Measurements from ENCODE around the gene CLIC1.
"Not testable (repeated sequence)": the region's sequence is repeated elsewhere in the genome, so short reads cannot be mapped to it uniquely, and the experiment has no call there.

CLIC1 gene

GRCh38 chr6:31721351-31722020 is 14.8 kb downstream of the CLIC1 start, which contains the start of gene LY6G6C:
TSS of gene LY6G6C (minus strand) at chr6:31721746. CDS start at chr6:31721679, 67 bp downstream.
- no peak for DNase-seq

- no peak for DNase-seq
These were observed 16.0 kb downstream of the CLIC1 start for GRCh38 chr6:31720196-31720770.

GRCh38 chr6:31719001-31719400 is 17.3 kb downstream of the CLIC1 start:
- DNase-seq: no peak

DNA sequence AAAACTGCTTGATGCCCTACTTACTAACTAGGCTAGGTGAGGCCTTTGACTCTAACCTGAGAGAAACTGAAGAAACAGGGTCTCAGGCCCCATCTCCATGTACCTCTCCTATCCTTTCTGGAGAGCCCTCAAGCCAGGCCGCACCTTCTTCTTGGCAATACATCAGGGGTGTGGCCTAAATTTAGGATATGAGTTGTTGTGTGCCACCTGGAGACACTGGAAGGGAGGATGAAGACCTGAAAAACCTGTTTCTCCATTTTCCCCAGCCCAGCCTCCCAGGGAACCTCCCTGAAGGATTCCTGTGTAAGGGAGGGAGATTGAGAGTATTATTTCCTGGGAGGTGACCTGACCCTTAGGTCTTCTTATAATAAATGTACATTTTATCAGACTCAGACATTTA is 18.1 kb downstream of the CLIC1 start:
- DNase-seq: no peak

GRCh38 chr6:31717499-31718222 is 18.7 kb downstream of the CLIC1 start:
- no peak for DNase-seq

- DNase-seq: no peak
These were observed 21.0 kb downstream of the CLIC1 start, which contains the start of gene LY6G6D for GRCh38 chr6:31715022-31715958. TSS of gene LY6G6D (plus strand) at chr6:31715348. CDS start at chr6:31715356, 8 bp downstream.

- DNase-seq: no peak
These were observed 22.2 kb downstream of the CLIC1 start for GRCh38 chr6:31713991-31714684.

DNA sequence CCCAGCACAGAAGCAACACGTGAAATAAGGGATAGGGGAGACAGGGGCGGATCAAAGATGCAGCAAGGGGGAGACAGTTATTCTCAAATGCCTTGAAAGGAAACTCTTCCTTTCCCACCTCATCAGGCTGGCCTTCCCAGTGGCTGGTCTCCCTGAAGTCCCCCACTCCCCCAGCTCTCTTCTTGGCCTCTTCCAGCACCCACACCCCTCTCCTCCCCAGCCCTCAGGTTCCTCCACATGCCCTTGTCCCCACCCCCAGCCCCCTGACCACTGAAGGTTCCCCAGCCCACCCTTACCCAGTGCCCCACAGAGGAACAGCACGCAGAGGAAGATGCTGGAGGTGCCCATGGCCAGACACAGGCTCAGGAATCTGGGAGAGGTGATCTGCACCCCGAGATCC is 22.9 kb downstream of the CLIC1 start:
- DNase-seq: no peak

- no peak for DNase-seq
These were observed 24.0 kb downstream of the CLIC1 start for GRCh38 chr6:31712296-31712695.

DNA sequence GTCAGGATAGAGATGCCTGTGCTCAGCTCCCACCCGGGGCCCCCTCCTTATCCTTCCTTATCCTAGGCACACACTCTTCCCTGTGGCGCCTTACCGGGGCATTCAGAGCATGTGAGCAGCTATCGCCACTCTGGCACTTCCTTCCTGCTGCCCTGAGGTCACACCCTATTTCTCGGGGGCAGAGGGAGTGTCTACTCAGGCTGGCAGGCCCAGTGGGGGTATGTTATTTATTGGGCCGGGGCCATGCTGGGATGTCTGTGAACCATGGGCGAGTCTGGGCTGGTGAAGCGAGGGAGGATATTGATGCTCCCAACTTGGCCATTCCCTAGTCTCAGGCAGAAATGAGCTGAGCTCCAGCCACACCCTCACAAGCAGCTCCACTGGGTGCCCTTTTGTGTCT is 25.1 kb downstream of the CLIC1 start:
- DNase-seq: no peak

DNA sequence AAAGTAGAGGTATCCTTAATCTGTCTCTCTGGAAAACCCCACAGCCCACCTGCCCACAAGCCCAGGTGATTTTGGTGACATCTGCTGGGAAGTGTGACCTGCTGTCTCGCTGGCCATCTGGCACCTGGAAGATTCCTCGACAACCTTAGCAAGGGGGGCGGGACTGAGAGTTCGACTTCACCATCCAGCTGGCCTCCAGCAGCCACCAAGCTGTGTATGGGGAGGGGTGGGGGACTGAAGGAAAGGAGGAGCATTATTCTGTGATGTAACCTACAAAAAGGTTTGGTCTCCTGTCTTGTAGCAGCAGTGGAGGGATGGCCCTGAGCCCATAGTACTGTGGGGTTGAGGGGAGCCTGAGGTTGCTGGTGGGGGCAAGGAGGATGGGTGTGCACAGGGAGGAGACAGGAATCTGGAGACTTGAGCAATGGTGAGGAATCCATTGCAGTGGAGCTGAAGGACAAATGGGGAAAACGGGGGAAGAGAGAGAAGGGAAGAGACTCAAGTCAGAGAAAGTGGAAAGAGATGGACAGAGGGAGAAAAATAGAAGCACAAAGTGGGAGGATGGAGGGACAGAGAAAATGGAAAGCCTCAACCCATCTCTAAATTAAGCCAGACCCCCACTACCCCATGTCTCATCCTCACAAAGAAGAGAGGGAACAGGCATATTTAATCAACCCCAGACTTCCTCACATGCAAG is 25.7 kb downstream of the CLIC1 start:
- DNase-seq: no peak

DNA sequence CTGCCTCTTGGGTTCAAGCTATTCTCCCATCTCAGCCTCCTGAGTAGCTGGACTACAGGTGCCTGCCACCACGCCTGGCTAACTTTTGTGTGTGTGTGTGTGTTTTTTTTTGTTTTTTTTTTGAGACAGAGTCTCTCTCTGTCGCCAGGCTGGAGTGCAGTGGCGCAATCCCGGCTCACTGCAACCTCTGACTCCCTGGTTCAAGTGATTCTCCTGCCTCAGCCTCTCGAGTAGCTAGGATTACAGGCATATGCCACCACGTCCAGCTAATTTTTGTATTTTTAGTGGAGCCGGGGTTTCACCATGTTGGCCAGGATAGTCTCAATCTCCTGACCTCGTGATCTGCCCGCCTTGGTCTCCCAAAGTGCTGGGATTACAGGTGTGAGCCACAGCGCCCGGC is 27.2 kb downstream of the CLIC1 start:
- DNase-seq: not testable (repeated sequence)

DNA sequence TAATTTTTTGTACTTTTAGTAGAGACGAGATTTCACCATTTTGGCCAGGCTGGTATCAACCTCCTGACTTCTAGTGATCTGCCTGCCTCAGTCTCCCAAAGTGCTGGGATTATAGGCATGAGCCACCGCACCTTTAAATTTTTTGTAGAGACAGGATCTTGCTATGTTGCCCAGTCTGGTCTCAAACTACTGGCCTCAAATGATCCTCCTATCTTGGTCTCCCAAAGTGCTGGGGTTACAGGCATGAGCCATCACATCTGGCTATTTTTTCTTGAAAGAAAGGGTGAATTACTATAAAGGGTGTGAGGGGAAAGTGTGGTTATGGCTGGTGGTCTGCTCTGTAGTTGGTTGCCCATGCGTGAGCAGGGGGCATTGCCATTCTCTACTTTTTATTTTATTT is 28.1 kb downstream of the CLIC1 start:
- no peak for DNase-seq

- DNase-seq: no peak
These were observed 28.6 kb downstream of the CLIC1 start for GRCh38 chr6:31707701-31708100.

DNA sequence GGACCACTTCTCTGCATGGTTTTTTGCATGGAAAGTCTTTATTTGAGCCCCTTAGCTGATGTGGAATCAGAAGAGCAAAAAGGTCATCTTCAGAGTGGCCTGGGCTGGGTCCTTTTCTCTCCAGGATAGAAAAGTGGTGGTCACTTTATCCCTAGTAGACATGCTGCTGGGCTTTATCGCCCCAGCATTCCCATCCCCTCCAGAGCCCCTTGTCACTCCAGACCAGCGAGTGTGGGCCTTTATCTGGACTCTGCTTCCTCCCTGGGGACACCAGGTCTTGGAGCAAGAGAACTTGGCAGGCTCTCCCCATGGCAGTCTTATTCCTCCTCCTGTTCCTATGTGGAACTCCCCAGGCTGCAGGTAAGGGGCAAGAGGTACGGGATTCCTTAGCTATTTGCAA is 29.7 kb downstream of the CLIC1 start, which contains the start of gene LY6G6F:
LY6G6F (plus strand) TSS at position 268 of the 400 bp plus-strand sequence; CDS start at position 309, 41 bp downstream.
- no peak for DNase-seq

DNA sequence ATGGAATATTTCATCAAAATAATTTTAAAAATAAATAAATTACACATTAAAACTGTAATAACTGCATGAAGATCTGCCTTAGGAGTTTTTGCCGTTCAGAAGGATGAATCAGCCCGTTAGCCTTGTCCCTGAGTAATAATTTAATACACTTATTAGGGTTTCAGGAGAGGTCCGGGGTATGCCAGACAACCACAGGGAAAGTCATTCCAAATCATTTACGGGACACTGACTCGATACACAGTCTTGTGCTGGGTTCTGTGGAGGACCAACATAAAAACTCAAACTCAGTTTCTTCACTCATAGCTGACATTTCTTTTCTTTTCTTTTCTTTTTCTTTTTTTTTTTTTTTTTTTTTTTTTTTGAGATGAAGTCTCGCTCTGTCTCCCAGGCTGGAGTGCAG is 30.4 kb downstream of the CLIC1 start:
- no peak for DNase-seq

DNA sequence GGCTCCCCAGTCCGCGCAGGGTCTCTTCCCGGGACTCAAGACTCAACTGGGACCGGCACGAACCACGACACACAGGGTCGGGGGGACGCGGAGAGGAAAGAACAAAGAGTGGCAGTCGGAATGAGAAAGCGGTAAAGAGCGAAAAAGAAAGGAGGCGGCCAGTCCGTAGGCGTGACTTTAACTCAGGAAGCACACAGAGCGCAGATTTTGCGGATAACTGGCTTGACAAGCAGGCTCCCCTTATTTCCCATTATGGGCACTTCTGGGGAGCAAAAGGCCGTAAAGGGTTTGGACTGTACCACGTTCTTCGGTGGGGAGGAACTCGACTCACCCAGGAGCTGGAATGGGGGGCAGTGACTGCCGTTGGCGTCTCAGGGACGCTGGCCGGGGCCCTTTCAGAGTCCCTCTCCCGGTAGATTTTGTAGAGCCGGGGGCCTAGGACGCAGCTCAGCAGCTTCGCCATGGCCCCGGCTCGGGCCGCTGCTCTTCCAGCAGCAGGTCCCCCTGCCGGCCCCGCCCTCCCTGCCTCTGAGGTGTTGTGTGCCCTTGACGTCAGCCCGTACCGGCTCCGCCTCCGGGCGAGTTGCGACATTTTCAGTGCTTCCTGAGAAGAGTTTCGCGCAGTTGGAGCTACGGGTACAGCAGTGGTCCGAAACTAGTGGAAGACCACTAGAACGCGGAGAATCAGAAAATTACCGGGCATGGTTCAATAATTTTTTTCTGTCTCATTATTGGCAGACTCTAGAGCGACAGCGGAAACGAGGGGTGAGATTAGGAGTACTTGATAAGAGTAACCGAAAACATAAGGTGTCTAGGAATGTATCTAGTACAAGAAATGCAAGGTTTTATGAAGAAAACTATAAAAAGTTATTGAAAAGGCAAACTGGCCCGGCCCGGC is 33.3 kb downstream of the CLIC1 start, which contains the start of gene ABHD16A:
ABHD16A (minus strand) TSS at position 506 of the 898 bp plus-strand sequence; CDS start at position 463, 43 bp downstream.
- peak; percentile 98 for DNase-seq

DNA sequence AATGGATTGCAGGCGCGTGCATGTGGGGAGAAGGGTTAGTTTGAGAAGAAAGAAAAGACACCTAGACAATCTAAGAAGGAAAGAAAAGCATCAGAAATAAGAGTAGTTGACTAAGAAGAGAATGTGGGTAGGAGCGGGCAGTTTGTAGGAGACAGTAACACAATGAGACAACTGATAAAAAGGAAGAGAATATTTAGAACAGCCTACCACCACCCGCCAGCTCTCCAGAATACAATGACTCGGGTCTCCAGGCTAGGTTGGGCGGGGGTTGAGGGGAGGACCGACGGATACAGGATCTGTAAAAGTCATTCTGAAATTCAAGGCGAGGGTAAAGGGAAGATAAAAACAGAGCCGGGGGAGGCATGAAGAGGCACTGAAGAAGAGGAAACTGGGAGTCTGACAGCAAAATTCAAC is 33.9 kb downstream of the CLIC1 start:
- no peak for DNase-seq

DNA sequence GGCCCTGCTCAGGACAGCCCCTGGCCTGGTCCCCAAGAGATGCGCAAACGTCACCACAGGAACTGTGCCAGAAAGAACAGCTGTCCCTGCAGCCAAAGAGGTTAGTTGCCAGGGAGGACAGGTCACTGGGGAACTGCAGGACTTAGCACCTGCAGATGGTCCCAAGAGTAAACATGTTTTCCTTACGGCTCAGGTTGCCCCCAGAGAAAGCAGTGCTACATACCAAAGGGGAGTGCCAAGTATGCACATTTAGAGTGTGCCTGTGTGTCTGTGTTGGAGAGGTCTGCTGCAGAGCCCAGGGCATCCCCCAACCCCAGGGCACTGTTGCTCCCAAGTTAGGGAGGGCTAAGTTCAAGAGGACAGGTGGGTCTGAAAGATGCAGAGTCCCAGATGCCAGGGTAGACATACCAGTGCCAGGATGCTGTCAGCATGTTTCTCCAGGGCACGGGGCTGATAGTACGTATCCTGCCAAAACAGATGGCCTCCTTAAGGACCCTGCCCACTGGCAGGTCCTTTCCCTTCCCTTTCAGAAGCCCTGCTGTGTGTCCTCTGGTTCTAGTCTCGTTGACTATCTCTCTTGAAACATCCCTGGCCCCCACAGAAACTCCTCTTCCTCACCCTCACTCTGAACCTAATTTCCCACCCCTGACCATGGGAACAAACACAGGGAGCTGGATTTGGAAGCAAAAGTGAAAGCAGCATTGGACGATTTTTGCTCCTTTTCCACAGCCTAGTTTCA is 34.5 kb downstream of the CLIC1 start:
- no peak for DNase-seq

All from activated CD4-positive, alpha-beta T cell treated with anti-CD3 and anti-CD28 coated beads for 4 hours (primary cell).